Endodermal cell (in vitro differentiated cells): ENCODE measurements around the gene MAPK8. TPM values are rescaled to one million over a fixed set of nuclear protein-coding genes. Genes with fewer than 3 reads are reported as not detected.

Experiments used
- DNase-seq: peaks from one replicate; pipeline ENCODE4 v3.0.0-alpha.2; 2017
- H3K27ac ChIP-seq: 2 replicates; pipeline ENCODE4 v1.5.1; 2013; ENCODE audit warnings: mild to moderate bottlenecking, low read depth, low read length, moderate library complexity
- H3K27me3 ChIP-seq: 2 replicates; pipeline ENCODE4 v1.6.1; 2013; ENCODE audit warnings: mild to moderate bottlenecking, low read length, moderate library complexity; ENCODE audit not compliant: insufficient read depth, control insufficient read depth, poor library complexity, severe bottlenecking
- H3K36me3 ChIP-seq: 2 replicates; pipeline ENCODE4 v1.7.0; 2013; ENCODE audit warnings: mild to moderate bottlenecking, low read length, moderate library complexity; ENCODE audit not compliant: control insufficient read depth, insufficient read depth
- H3K4me1 ChIP-seq: one replicate; pipeline ENCODE4 v1.7.0; 2013; ENCODE audit warnings: low read length; ENCODE audit not compliant: control insufficient read depth, insufficient read depth
- H3K4me3 ChIP-seq: 2 replicates; pipeline ENCODE4 v1.5.1; 2013; ENCODE audit warnings: mild to moderate bottlenecking, low read length, moderate library complexity
- H3K9ac ChIP-seq: 2 replicates; pipeline ENCODE4 v1.6.1; 2013; ENCODE audit warnings: mild to moderate bottlenecking, low read length, moderate library complexity; ENCODE audit not compliant: poor library complexity, severe bottlenecking; ENCODE audit errors: extremely low read depth
- H3K9me3 ChIP-seq: 2 replicates; pipeline ENCODE4 v1.6.1; 2013; ENCODE audit warnings: mild to moderate bottlenecking, low read length, moderate library complexity; ENCODE audit not compliant: control insufficient read depth
- H3K27ac Mint-ChIP-seq: 2 replicates; pipeline ENCODE4 v1.8.0; 2020; ENCODE audit warnings: mixed read lengths
- H3K27me3 Mint-ChIP-seq: 2 replicates; pipeline ENCODE4 v1.8.0; 2021; ENCODE audit warnings: mild to moderate bottlenecking, mixed read lengths; ENCODE audit not compliant: insufficient read depth
- H3K36me3 Mint-ChIP-seq: 2 replicates; pipeline ENCODE4 v1.8.0; 2020; ENCODE audit warnings: low read depth, mixed read lengths
- H3K4me1 Mint-ChIP-seq: 2 replicates; pipeline ENCODE4 v1.8.0; 2020; ENCODE audit warnings: mixed read lengths
- H3K4me3 Mint-ChIP-seq: 2 replicates; pipeline ENCODE4 v1.8.0; 2020; ENCODE audit warnings: mild to moderate bottlenecking, moderate library complexity, mixed read lengths
- H3K9me3 Mint-ChIP-seq: 2 replicates; pipeline ENCODE4 v1.8.0; 2020; ENCODE audit warnings: mild to moderate bottlenecking, mixed read lengths
- CTCF ChIP-seq: fragments of 200-600 bp; sonication (generic); conservative IDR thresholded peaks from 2 replicates; pipeline ENCODE4 v1.5.0; 2021; ENCODE audit warnings: antibody characterized with exemption, mild to moderate bottlenecking
- WGBS, 2 experiments: methylation state at CpG; one replicate each; pipeline versions ENCODE4 v1.1.5 to v1.1.7; 2013; ENCODE audit warnings: missing lambda C conversion rate in 2 of 2, mixed read lengths in 1 of 2; ENCODE audit not compliant: insufficient coverage in 1 of 2, insufficient read length in 1 of 2; 5-methylcytosine and 5-hydroxymethylcytosine counted together
- total RNA-seq, 2 donors: library from RNA; stranded (reverse); fragmentation: NEBNext Ultra II Directional in 1 of 2; extraction: Animal tissue kit (Norgen Biotek cat#: 25700) in 1 of 2; gene quantifications; 2 replicates in 1 of 2; 3 replicates in 1 of 2; pipeline ENCODE4 v1.2.1, GENCODE V29; 2021

Gene MAPK8
- total RNA-seq, 2 donors from 2014 or later, result 84.2 to 146 TPM

GRCh38 chr10:48292616-48293015 is 13.9 kb upstream of the MAPK8 start:
- Mint-ChIP-seq H3K27ac (no peak overlapping the region), H3K9me3 (no peaks in the 10 kb centered on the region), H3K27me3 (peaks cover 8% of the 10 kb centered on the region), H3K4me1 (peaks cover 9% of the 10 kb centered on the region), H3K36me3 (no peaks in the 10 kb centered on the region), H3K4me3 (no peak overlapping the region)
- WGBS, 2 experiments, result 93 to 100% methylated on average over 3 of the region's 3 CpGs
- Histone ChIP-seq H3K36me3 (no peaks in the 10 kb centered on the region), H3K27ac (no peak overlapping the region), H3K4me1 (no peaks in the 10 kb centered on the region), H3K27me3 (no peaks in the 10 kb centered on the region), H3K9ac (no peak overlapping the region), H3K9me3 (no peaks in the 10 kb centered on the region), H3K4me3 (no peak overlapping the region)
- TF ChIP-seq CTCF, result no peak
- no peak for DNase-seq

GRCh38 chr10:48294431-48294830 is 12.0 kb upstream of the MAPK8 start:
- H3K9ac ChIP-seq, result no peak overlapping the region
- H3K27ac ChIP-seq, result no peak overlapping the region
- Mint-ChIP-seq H3K36me3 (no peaks in the 10 kb centered on the region), H3K9me3 (no peaks in the 10 kb centered on the region), H3K27me3 (peaks cover 4% of the 10 kb centered on the region), H3K27ac (no peak overlapping the region), H3K4me3 (no peak overlapping the region), H3K4me1 (peaks cover 8% of the 10 kb centered on the region)
- no peaks in the 10 kb centered on the region for H3K27me3 ChIP-seq
- H3K9me3 ChIP-seq, result no peaks in the 10 kb centered on the region
- no peaks in the 10 kb centered on the region for H3K36me3 ChIP-seq
- H3K4me3 ChIP-seq, result no peak overlapping the region
- WGBS, 2 experiments, result 90 to 91% methylated on average over 1 to 2 of the region's 2 CpGs
- no peaks in the 10 kb centered on the region for H3K4me1 ChIP-seq
- TF ChIP-seq CTCF, result no peak
- DNase-seq, result no peak

- no peak for TF ChIP-seq CTCF
- no peaks in the 10 kb centered on the region for H3K9me3 Mint-ChIP-seq
- H3K4me1 Mint-ChIP-seq, result peaks cover 6% of the 10 kb centered on the region
- Histone ChIP-seq H3K9me3 (no peaks in the 10 kb centered on the region), H3K4me3 (no peak overlapping the region), H3K27me3 (no peaks in the 10 kb centered on the region), H3K27ac (no peak overlapping the region), H3K9ac (no peak overlapping the region), H3K36me3 (no peaks in the 10 kb centered on the region), H3K4me1 (no peaks in the 10 kb centered on the region)
- H3K36me3 Mint-ChIP-seq, result no peaks in the 10 kb centered on the region
- H3K27ac Mint-ChIP-seq, result no peak overlapping the region
- H3K4me3 Mint-ChIP-seq, result no peak overlapping the region
- H3K27me3 Mint-ChIP-seq, result peaks cover 10% of the 10 kb centered on the region
- WGBS, 2 experiments, result 74 to 80% methylated on average over 4 of the region's 4 CpGs
- DNase-seq, result peak; percentile 68
These were observed 9.8 kb upstream of the MAPK8 start for GRCh38 chr10:48296576-48297098.
